ENCODE measurements around the gene HCRT.

- TF ChIP-seq CTCF (IDR thresholded peaks at IDR 0.05; ENCODE audit: insufficient read depth, low read depth, low read length) (no peak), EZH2 (IDR thresholded peaks at IDR 0.05; ENCODE audit: insufficient read depth, low read length) (no peak)
Measured at GRCh38 chr17:42191275-42191608, 6.0 kb upstream of the HCRT start.
